ENCODE data around the gene FAXDC2. TPM values are rescaled to one million over a fixed set of nuclear protein-coding genes. Genes with fewer than 3 reads are reported as not detected.

The FAXDC2 gene
- total and polyA plus RNA-seq, 2 of the 13 experiments (the other 11 are each of a cell fraction or from before 2014, with no cell fraction given), result 4.7 to 58.8 TPM

GRCh38 chr5:154837009-154837901 lies 13.1 kb downstream of the FAXDC2 start (continued):
- TF ChIP-seq NR2C2 (CRISPR knock-in tag; IDR thresholded peaks at IDR 0.05; ENCODE audit: borderline replicate concordance) (0 out of 2 replicates have a peak, but pooled peaks have one; percentile 14), ZNF318 (CRISPR knock-in tag; IDR thresholded peaks at IDR 0.05) (no peak), ARID5B (CRISPR knock-in tag; IDR thresholded peaks at IDR 0.05) (peak; percentile 68), ZBTB7B (CRISPR knock-in tag; IDR thresholded peaks at IDR 0.05) (peak; percentile 67; the same call in 1 of the 2 replicates), ZNF574 (CRISPR knock-in tag; IDR thresholded peaks at IDR 0.05) (peak; percentile 36; the same call in 1 of the 2 replicates), SSRP1 (CRISPR knock-in tag; IDR thresholded peaks at IDR 0.05) (no peak), FOXA3 (CRISPR knock-in tag; IDR thresholded peaks at IDR 0.05) (peak; percentile 4; the same call in 1 of the 2 replicates)
- TF ChIP-seq, protein P1, sequence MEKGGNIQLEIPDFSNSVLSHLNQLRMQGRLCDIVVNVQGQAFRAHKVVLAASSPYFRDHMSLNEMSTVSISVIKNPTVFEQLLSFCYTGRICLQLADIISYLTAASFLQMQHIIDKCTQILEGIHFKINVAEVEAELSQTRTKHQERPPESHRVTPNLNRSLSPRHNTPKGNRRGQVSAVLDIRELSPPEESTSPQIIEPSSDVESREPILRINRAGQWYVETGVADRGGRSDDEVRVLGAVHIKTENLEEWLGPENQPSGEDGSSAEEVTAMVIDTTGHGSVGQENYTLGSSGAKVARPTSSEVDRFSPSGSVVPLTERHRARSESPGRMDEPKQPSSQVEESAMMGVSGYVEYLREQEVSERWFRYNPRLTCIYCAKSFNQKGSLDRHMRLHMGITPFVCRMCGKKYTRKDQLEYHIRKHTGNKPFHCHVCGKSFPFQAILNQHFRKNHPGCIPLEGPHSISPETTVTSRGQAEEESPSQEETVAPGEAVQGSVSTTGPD (CRISPR knock-in tag; IDR thresholded peaks at IDR 0.05), result no peak

Measured in HepG2 (cell line).